ENCODE measurements around the gene RAD51B. TPM values are rescaled to one million over a fixed set of nuclear protein-coding genes. Genes with fewer than 3 reads are reported as not detected.

The RAD51B gene
- total RNA-seq, 1 donor from 2014 or later = 2.5 TPM

- DNase-seq (peak; percentile 78), ATAC-seq (ENCODE audit: poor library complexity) (peak; percentile 88)
- intact Hi-C loops (cut with DNase I) = no loop called here
Observed at GRCh38 chr14:68577802-68578541, 758.4 kb downstream of the RAD51B start.

DNA sequence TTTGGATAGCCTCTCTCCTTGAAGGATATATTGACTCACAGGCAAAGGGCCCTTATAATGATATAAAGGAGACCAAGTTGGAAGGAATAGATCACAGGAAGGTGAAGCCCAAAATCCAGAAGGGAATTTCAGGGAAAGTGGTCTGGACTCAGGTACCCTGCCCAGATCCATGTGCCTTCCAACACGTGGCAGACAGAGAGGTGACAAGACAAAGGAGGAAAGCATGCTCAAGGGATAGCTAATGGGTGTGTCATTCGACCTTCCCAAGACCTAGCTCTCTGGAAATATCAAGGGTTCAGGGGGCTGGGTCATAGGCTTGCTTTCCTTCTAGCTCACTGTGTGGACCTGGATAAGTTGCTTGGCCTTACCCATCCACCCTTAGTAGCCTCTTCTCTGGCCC is 759.0 kb downstream of the RAD51B start:
- no peak for ATAC-seq (ENCODE audit: poor library complexity)

GRCh38 chr14:68580096-68580645 is 760.6 kb downstream of the RAD51B start:
- ATAC-seq (ENCODE audit: poor library complexity) (no peak), DNase-seq (no peak)
- intact Hi-C loops (cut with DNase I) = no loop called here

More for the DNA sequence above, 759.0 kb downstream of the RAD51B start:
- intact Hi-C loops (cut with DNase I) = no loop called here
- DNase-seq = no peak

DNA sequence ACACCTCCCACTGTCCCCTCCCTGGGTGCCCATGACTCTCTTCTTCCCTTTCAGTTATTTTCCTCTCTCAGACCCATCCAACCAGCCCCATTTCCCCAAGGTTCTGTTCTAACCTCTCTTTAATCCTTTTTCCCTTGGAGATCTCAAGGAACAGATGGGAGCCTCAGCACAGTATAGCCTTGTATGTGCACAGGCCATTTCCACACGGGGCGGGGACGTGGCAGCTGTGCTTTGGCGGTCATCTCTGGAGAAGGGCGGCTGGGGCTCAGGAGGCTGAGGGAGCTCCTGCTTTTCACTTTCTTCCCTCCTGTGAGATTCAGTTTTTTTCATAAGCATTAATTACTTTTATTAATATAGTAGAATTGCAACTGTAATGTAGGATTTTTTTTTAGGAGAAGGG is 761.1 kb downstream of the RAD51B start:
- intact Hi-C loops (cut with DNase I) = no loop called here
- ATAC-seq (ENCODE audit: poor library complexity) (no peak), DNase-seq (no peak)

GRCh38 chr14:68583548-68584280 is 764.1 kb downstream of the RAD51B start:
- ATAC-seq (ENCODE audit: poor library complexity) (peak; percentile 64), DNase-seq (no peak)
- intact Hi-C loops (cut with DNase I) = no loop called here

DNA sequence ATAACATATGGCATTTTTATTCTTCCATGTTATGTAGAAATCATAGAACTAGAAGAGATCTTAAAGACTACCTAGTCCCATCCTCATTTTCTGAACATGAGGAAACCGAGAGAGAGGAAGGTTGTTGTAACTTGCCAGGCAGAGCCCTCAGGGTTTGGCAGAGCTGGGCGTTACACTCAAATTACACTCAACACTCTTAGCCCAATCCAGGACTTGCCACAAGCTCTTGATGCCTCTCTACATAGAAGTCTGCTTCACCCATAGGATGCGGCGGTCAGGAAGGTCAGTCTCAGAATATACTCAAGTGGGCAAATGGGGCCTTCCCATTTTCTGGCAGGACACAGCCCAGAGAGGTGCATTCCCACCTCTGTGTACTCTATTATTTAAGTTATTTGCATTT is 765.2 kb downstream of the RAD51B start:
- no peak for DNase-seq
- intact Hi-C loops (cut with DNase I) = no loop called here
- peak; percentile 43 for ATAC-seq (ENCODE audit: poor library complexity)

- no peak for ATAC-seq (ENCODE audit: poor library complexity)
Observed at GRCh38 chr14:68585690-68586089, 766.1 kb downstream of the RAD51B start.

GRCh38 chr14:68586896-68587751 is 767.5 kb downstream of the RAD51B start:
- ATAC-seq (ENCODE audit: poor library complexity) (peak; percentile 10), DNase-seq (no peak)
- intact Hi-C loops (cut with DNase I) = no loop called here

More at GRCh38 chr14:68585690-68586089, 766.1 kb downstream of the RAD51B start:
- intact Hi-C loops (cut with DNase I) = no loop called here
- no peak for DNase-seq

DNA sequence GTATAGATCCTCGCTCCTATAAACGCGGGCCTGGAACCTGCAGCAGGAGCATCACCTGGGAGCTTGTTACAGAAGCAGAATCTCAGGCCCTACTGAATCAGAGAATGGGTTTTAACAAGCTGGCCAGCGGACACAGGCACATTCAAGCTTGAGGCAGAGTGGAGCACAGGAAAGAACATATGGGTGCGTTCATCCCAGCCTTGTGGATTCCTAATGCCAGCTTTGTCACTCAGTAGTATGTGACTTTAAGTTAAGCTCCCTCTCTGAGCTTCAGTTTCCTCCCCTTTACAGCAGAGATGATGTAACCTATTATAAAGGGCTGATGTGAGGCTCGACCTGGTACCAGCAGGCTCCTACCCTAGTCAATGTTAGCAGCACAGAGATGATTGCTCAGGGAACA is 768.4 kb downstream of the RAD51B start:
- no peak for ATAC-seq (ENCODE audit: poor library complexity)
- intact Hi-C loops (cut with DNase I) = no loop called here
- DNase-seq = no peak

DNA sequence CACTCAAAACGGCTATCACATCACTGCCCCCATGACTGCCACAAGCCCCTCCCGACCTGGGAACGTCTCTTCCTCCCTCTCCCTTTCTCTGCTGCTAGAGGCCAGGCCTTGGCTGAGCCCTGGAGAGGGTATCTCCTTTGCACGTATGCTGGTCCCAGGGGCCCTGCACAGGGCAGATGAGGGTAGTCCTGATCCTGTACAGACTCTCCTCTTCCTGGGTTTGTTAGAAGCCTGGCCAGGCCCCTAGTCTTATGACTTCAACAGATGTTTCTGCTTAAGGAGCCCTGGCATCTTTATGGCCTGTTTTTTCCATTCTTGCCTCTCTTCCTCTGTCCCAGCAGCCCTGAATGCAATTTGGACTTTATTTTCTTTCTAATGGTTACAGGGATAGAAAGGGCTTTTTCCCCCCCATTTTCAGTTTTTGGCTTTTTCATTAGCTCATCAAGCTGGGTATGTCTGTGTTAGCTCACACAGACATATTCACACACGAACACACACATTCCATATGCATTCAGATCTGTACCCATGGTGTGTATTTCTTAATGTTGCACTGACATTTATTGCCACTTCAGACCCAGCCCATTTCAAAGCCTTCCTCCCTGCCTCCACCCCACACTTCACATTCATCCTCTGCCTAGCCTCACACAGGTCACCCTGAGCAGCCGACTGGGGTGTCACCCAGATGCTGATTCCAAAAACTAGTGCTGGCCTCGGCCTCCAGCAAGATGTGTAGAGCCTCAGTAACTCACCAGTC is 770.0 kb downstream of the RAD51B start:
- intact Hi-C loops (cut with DNase I) = no loop called here
- ATAC-seq (ENCODE audit: poor library complexity) = peak; percentile 77
- DNase-seq = peak; percentile 80

GRCh38 chr14:68590201-68590522 is 770.6 kb downstream of the RAD51B start:
- DNase-seq = no peak
- no peak for ATAC-seq (ENCODE audit: poor library complexity)
- intact Hi-C loops (cut with DNase I) = no loop called here

- DNase-seq = no peak
- no peak for ATAC-seq (ENCODE audit: poor library complexity)
- intact Hi-C loops (cut with DNase I) = no loop called here
Observed at GRCh38 chr14:68591786-68592185, 772.2 kb downstream of the RAD51B start.

DNA sequence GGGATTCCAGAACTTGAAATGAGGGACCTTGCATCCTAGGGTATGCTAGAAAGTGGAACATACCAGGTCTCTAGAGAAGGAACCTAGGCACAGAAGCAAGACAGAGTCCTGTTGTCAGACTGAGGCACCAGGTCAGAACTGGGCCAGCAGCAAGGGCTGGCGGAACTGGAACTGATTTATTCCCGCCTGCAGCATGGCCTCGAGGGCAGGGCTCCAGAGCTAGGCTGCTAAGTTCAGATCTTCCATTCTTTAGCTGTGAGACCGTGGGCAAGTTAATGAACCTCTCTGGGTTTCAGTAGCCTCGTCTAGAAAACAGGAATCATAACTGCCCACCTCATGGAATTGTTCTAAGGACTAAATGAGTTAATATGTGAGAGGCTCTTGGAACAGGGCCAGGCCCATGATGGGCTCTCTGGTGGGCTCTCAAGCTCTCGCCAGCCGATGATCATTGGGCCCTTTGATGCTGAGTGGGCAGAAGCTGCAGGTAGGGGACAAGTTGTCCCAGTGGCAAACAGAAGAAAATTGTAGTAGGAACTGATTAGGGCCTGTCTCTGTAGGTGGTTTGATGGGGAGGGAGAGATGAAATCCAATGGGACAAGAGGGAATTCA is 773.5 kb downstream of the RAD51B start:
- no peak for ATAC-seq (ENCODE audit: poor library complexity)
- intact Hi-C loops (cut with DNase I) = no loop called here
- no peak for DNase-seq

- DNase-seq (no peak), ATAC-seq (ENCODE audit: poor library complexity) (no peak)
- intact Hi-C loops (cut with DNase I) = no loop called here
Observed at GRCh38 chr14:68593806-68594536, 774.4 kb downstream of the RAD51B start.

DNA sequence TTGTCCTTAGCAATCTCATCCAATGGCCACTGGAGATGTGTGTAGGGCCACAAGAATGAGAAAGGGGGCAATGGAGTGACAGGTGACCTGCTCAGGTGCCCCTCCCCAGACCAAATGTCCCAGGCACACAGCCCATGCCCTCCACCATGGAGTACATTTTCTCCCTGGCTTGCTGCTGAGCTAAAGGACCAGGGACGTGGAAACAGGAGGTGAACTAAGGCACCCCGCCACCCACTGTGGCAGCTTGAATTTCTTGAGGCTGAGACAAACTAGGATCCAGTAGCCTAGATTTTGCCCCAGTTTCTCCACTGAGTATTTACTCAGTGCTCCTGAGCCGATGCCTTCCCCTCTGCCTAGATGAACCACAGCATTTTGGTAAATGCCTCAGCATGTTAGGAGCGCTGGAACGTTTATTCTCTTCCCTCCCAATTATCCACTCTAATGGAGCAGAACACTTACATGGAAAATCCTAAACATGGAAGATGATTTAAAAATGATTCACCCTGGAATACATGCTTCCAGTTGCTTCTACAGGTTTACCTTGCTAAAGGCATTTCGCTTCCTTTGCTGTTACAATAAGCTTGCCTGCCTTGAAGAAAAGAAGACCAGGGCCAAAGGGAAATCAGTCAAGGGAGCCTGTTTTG is 775.3 kb downstream of the RAD51B start:
- intact Hi-C loops (cut with DNase I) = no loop called here
- ATAC-seq (ENCODE audit: poor library complexity) (no peak), DNase-seq (no peak)

DNA sequence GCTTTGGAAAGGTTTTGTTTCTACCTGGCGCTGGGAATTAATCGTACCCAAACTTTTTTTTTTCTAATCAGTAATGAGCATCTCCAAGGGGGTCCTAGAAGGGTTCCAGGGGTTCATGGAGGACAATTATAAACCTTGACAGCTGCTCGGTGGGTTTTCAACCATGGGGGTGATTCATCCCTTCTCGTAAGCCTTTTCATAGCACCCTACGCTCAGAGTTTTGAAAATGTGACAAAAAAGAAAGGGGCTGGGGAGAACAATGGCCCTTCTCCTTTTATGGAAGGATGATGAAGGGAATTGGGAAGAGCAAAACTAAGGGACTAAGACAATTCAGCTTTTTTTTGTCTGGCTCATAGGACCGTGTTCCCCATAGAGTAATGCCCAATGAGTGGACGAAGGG is 776.6 kb downstream of the RAD51B start:
- ATAC-seq (ENCODE audit: poor library complexity) (no peak), DNase-seq (no peak)
- intact Hi-C loops (cut with DNase I) = no loop called here

- no peak for ATAC-seq (ENCODE audit: poor library complexity)
- no peak for DNase-seq
- intact Hi-C loops (cut with DNase I) = no loop called here
Observed at GRCh38 chr14:68596701-68597100, 777.1 kb downstream of the RAD51B start.

All from Right ventricle myocardium superior (tissue), 1 donor.